GM13977 (cell line): ENCODE measurements around the gene FLOT2.

ENCODE experiments used
- DNase-seq: peaks from one replicate; pipeline ENCODE4 v3.0.0; 2012; ENCODE audit warnings: low spot score
- CTCF ChIP-seq: IDR thresholded peaks from 2 replicates; pipeline ENCODE4 v1.5.1; 2012; ENCODE audit warnings: mild to moderate bottlenecking, control low read depth; ENCODE audit not compliant: insufficient read depth; ENCODE audit errors: extremely low read depth, missing control alignments
- in situ Hi-C: fragments of 300-500 bp; cut with MboI; formaldehyde crosslinking; loops from one replicate; pipeline ENCODE4 v1.12.0; 2022; ENCODE audit warnings: low sequenced_read_pairs, low pct_unique_long_range_greater_than_20kb, mixed read lengths, inconsistent platforms; ENCODE audit not compliant: unreplicated experiment

Gene FLOT2

GRCh38 chr17:28896884-28897768 lies at the start of gene FLOT2:
Gene FLOT2 (minus strand): TSS chr17:28897733. CDS start chr17:28897574, 159 bp downstream.
- peak; percentile 20 for TF ChIP-seq CTCF
- in situ Hi-C loops = no loop called here
- DNase-seq = peak; percentile 68

- in situ Hi-C loops = no loop called here
- DNase-seq = no peak
- TF ChIP-seq CTCF = no peak
These were observed 48.7 kb upstream of the FLOT2 start for GRCh38 chr17:28946239-28946638.

- in situ Hi-C loops = no loop called here
- TF ChIP-seq CTCF = no peak
- DNase-seq = no peak
These were observed 47.6 kb upstream of the FLOT2 start for GRCh38 chr17:28944862-28945741.

- no peak for TF ChIP-seq CTCF
- in situ Hi-C loops = no loop called here
These were observed 46.8 kb upstream of the FLOT2 start for GRCh38 chr17:28944343-28944742.

GRCh38 chr17:28942925-28943324 lies 45.4 kb upstream of the FLOT2 start:
- in situ Hi-C loops = no loop called here
- DNase-seq = no peak
- no peak for TF ChIP-seq CTCF

More at GRCh38 chr17:28944343-28944742, 46.8 kb upstream of the FLOT2 start:
- DNase-seq = no peak

- DNase-seq = no peak
- in situ Hi-C loops = no loop called here
- no peak for TF ChIP-seq CTCF
These were observed 43.7 kb upstream of the FLOT2 start for GRCh38 chr17:28941251-28941650.
